ENCODE results near the gene ANO1.

GRCh38 chr11:70176940-70177689 is 99.0 kb downstream of the ANO1 start:
- TF ChIP-seq CTCF (IDR thresholded peaks at IDR 0.05) = peak; percentile 59
- TF ChIP-seq EZH2 (IDR thresholded peaks at IDR 0.05; ENCODE audit: borderline replicate concordance, insufficient read depth, low read depth, low read length, poor library complexity, severe bottlenecking) = no peak

All from B cell (primary cell).